CD1c-positive myeloid dendritic cell (primary cell): ENCODE results near the gene CLDN6.
A peak's percentile ranks its signal among the peaks of the same experiment; 100 is the strongest.

ENCODE experiments used
- DNase-seq: peaks from one replicate; pipeline ENCODE4 v3.0.0-alpha.2; 2016; ENCODE audit errors: extremely low spot score

Gene CLDN6

DNA sequence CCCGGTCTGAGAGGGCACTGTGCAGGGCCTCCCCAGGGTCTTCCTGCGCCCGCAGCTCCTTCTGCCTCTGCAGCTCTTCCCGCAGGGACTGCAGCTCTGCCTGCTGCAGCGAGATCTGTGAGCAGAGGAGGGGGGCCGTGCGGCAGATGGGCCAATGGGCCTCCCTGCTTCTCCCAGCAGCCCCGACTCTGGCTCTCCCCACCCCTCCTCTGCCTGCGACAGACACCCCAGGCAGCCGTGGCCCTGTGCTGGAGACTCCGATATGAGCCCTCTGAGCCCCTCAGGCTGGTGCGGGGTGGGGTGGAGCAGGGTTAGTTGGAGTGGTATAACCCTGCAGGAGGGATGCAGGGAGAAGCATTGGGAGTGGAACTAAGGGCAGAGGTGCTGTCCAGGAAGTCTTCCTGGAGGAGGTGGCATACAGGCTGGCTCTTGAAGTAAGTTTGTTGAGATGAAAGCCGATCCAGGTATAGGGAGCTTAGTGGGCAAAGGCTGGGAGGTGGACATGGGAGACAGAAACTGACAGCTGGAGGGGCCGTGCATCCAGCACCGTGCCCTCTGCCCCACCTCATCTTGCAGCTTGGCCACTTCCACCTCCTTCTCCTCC, 10.8 kb upstream of the CLDN6 start:
- no peak for DNase-seq

GRCh38 chr16:3027983-3028715, 10.2 kb upstream of the CLDN6 start:
- DNase-seq, result peak; percentile 92

DNA sequence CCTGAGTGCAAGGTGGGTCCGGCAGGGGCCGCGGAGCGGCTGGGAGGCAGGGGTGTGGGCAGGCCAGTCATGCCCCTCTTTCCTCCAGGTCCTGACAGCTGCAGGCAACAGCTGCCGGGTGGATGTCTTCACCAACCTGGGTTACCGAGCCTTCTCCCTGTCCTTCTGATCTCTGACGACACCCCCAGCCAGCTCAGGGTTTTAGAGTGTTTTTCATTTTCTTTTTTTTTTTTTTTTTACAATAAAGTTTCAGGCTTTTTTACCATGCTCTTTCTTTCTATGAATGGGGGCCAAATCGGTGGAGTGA, 9.5 kb upstream of the CLDN6 start:
- no peak for DNase-seq

DNA sequence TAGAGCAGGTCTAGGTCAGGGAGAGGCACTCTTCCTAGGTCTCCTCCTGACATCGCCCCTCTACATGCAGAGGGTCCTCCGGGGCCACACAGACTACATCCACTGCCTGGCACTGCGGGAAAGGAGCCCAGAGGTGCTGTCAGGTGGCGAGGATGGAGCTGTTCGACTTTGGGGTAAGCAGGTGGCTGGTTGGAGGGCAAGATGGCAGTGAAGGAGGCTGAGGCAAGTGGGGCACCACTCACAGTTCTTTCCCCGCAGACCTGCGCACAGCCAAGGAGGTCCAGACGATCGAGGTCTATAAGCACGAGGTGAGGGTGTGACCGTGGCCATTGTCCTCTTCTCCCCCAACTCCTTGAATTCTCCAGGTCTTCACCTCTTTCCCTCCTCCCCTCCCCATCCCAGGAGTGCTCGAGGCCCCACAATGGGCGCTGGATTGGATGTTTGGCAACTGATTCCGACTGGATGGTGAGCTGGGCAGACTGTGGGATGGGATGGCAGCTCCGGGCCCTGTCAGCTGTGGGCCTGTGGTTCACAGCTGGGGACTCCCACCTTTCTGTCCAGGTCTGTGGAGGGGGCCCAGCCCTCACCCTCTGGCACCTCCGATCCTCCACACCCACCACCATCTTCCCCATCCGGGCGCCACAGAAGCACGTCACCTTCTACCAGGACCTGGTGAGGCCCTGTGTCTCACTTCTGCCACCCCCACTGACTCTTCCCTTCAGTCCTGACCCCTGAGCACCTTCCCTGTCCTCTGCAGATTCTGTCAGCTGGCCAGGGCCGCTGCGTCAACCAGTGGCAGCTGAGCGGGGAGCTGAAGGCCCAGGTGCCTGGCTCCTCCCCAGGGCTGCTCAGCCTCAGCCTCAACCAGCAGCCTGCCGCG, 8.9 kb upstream of the CLDN6 start:
- no peak for DNase-seq

GRCh38 chr16:3026003-3026378, 8.0 kb upstream of the CLDN6 start:
- DNase-seq, result no peak

- no peak for DNase-seq
Measured at GRCh38 chr16:3025032-3026002, 7.3 kb upstream of the CLDN6 start.

- DNase-seq, result peak; percentile 98
Measured at GRCh38 chr16:3023669-3024478, 5.9 kb upstream of the CLDN6 start, which contains the start of the genes HCFC1R1 and THOC6. Gene HCFC1R1 (minus strand): TSS chr16:3023942. CDS start chr16:3023941, 1 bp downstream. Gene THOC6 (plus strand): TSS chr16:3024035. CDS start chr16:3024327, 292 bp downstream.

DNA sequence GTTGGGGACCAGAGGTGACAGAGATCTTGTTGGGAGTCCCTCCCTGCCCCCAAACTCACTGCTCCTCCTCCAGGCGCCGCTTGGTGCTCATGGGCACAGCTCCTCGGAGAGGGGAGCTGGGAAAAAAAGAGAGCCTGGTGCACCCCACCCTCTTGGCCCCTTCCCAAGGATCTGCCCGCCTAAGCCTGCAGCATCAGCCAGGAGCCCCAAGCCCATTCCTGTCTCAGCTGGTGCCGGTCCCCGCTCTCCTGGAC, 5.4 kb upstream of the CLDN6 start:
- DNase-seq, result no peak

DNA sequence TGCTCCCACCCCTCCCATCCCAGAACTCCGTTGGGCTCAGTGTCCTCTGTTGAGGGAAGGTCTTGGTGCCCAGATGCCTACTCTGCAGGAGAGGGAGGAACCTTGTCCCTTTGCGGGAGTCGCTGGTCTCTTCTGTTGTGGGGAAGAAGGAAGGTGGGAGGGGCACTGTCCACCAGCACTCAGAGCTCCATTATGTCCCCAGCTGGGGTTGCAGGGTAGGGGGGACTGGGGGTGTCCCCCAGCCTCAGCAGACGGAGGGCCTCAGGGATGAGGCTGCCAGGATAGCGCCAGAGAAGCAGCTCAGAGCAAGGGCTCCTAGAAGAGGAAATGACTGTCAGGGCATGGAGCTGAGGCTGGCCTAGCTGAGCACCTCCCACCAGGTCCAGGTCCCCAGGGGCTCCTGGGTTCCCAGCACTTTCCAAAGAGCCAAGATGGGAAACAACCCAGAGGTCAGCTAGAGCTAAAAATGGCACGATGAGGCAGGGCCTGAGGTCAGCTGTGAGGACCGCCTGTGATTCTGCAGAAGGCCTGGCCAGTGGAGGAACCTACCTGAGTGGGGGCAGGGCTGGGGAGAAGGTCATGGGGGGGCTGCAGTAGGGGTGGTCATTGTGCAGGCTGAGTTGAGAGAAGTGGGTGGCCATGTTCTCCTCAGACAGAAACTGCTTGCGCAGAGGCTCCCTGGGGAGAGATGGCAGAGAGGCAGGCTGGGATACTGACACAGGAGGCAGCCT, 4.9 kb upstream of the CLDN6 start:
- peak; percentile 43 for DNase-seq

DNA sequence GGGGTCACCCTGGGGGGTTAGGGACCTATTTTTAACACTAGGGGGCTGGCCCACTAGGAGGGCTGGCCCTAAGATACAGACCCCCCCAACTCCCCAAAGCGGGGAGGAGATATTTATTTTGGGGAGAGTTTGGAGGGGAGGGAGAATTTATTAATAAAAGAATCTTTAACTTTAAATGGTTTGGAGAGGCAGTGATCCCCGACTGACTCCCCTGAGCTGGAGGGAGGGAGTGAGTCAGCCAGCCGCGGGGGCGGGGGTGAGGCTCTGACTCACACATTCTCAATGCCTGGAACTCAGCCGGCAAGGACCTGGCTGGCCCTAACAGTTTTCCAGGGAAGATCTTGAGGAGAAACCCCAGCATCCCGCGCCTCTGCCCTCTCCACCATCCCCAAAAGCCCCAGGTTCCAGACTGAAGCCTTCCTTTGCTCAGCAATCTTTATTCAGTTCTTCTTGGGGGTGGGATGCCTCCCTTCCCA, 4.3 kb upstream of the CLDN6 start:
- DNase-seq, result peak; percentile 92

GRCh38 chr16:3021449-3022207, 3.6 kb upstream of the CLDN6 start:
- peak; percentile 80 for DNase-seq

DNA sequence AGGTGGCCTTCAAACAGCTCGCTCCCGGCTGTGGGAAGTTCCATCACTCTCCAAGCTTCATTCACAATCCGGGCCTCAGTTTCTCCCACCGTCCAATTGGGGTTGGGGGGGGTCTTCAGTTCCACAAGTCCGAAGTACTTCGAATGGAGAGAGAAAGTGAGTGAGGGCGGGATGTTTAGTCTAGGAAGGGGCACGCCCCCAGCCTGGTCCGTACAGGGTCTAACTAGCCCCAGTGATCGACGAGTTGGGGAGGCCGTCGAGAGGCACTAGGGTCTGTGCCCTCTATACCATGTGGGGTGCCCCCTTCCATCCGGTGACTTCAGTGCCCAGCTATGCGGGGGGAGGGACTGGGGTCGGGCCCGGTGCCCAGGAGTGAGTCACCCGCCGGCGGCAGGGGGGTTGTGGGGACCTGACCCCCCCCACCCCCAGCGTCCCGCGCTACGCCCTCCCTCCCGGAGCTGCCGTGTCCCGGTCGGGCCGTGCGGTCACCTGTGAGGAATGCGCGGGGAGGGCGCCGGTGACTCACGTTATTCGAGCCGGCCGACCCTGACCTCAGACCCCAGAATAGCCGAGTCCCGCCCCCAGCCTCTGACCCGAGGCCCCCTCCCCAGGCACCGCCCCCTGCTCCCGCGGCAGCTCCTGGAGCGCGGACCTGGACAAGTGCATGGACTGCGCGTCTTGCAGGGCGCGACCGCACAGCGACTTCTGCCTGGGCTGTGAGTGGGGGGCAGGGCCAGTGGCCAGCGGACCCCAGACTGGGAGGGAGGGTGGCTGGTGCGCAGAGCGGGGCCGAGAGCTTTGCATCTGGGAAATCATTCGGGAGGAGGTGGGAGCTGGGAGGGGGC, 2.8 kb upstream of the CLDN6 start:
- peak; percentile 55 for DNase-seq

DNA sequence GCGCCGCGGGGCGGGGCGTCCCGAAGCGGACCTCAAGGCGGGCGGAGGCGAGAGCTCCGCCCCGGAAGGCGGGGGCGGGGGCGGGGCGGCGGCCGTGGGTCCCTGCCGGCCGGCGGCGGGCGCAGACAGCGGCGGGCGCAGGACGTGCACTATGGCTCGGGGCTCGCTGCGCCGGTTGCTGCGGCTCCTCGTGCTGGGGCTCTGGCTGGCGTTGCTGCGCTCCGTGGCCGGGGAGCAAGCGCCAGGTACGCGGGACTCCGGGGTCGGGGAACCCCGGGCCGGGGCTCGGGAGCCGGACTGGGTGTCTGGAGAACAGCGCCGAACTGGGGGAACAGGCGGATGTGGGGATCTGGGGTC, 2.2 kb upstream of the CLDN6 start, which contains the start of gene TNFRSF12A:
TSS of gene TNFRSF12A (plus strand) at position 122 of the 357 bp plus-strand sequence. CDS start at position 152, 30 bp downstream.
- DNase-seq, result peak; percentile 93

GRCh38 chr16:3019594-3020246, 1.7 kb upstream of the CLDN6 start:
- DNase-seq, result no peak

- DNase-seq, result no peak
Measured at GRCh38 chr16:3017344-3017743, 639 bp downstream of the CLDN6 start.

- DNase-seq, result no peak
Measured at GRCh38 chr16:3015865-3016521, 2.0 kb downstream of the CLDN6 start.

DNA sequence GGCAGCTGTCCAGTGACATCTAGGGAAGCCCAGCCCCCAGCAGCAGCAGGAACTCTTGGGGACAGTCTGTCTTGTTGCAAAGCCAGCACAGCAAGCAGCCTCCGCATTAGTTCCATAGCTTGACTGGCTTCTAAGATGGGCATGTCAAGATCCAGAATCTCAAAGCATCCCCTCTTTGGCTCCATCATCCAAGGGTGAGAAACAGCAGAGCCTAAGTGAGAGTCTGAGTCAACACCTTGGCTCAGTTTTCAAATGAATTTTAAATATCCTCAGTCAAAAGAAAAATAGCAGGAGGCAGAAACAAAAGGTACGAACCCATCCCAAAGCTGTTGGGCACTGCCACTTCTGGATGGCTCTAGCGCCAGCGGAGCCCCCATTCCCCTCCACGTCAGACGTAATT, 3.0 kb downstream of the CLDN6 start:
- DNase-seq, result no peak
